ENCODE measurements around the gene TBCD.
A peak's percentile ranks its signal among the peaks of the same experiment; 100 is the strongest.
"Not testable (repeated sequence)": the region's sequence is repeated elsewhere in the genome, so short reads cannot be mapped to it uniquely, and the experiment has no call there.

The TBCD gene

GRCh38 chr17:82729479-82730260 is 22.2 kb upstream of the TBCD start:
- DNase-seq: no peak

- no peak for DNase-seq
These were observed 19.6 kb upstream of the TBCD start for GRCh38 chr17:82732118-82732743.

DNA sequence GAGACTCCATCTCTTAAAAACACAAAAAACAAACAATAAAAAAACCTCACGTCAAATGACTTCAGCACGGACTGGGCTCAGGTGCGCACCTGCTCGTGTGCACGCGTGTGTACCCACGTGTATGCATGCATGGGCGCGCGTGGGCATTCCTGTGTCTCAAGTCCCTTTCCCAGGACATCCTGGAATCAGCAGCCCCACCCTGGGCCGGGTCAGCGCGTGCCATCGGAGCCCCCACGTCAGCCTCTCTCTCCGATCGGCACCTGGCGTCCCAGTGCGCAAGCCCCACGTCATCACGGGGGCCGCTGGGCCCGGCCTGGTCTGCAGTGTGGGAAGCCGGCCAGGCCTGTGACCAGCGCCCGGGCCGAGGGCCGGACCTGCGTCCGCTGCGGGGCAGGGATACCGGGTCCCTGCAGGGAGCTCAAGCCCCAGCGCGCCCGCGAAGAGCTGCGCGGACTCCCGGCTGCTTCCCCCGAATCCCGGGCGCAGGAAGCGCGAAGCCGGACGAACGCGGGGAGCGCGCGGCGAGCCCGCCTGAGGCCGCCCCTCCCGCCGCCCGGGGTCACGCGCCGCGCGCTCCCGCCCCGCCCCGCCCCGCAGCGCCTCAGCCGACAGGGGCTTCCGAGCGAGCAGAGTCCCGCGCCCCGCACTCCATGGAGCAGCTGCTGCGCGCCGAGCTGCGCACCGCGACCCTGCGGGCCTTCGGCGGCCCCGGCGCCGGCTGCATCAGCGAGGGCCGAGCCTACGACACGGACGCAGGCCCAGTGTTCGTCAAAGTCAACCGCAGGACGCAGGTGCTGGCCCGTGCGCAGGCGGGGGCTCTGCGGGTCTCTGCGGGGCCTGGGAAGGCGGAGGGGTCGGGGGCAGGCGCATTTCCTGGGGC is 16.6 kb upstream of the TBCD start, which contains the start of gene FN3K:
TSS of gene FN3K (plus strand) at position 629 of the 880 bp plus-strand sequence. CDS start at position 651, 22 bp downstream.
- DNase-seq: peak; percentile 81

DNA sequence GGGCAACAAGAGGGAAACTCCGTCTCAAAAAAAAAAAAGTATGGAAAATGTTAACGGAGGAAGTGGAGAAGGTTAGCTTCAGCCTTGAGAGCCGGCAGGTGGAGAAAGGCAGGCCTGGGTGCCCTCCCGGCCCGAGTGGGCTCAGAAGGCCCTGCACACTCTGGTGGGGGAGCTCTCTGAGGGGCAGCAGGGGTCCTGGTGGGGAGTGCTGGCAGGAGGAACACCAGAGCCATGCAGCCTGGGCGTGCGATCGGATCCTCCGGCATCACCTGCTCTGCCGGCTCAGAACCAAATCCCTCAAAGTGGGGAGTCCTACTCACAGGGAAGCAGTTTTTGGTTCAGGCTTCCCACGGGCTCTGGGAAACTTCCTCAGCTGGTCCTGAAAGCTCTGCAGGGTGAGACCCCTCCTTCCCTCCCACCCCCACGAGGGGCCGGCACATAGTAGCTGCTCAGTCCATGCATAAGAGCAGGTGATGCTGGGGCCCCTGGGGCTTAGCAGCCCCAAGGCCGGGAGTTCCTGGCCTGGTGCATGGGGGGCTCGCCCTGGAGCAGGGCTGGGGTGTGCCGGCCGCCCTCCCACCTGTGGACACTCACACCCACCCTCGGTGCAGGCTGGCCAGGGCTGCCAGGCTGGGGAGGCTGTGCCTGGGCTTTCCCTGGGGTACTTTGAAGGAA is 15.2 kb upstream of the TBCD start:
- DNase-seq: no peak

- DNase-seq: no peak
These were observed 13.6 kb upstream of the TBCD start for GRCh38 chr17:82737967-82738877.

GRCh38 chr17:82740906-82741759 is 10.7 kb upstream of the TBCD start:
- no peak for DNase-seq

DNA sequence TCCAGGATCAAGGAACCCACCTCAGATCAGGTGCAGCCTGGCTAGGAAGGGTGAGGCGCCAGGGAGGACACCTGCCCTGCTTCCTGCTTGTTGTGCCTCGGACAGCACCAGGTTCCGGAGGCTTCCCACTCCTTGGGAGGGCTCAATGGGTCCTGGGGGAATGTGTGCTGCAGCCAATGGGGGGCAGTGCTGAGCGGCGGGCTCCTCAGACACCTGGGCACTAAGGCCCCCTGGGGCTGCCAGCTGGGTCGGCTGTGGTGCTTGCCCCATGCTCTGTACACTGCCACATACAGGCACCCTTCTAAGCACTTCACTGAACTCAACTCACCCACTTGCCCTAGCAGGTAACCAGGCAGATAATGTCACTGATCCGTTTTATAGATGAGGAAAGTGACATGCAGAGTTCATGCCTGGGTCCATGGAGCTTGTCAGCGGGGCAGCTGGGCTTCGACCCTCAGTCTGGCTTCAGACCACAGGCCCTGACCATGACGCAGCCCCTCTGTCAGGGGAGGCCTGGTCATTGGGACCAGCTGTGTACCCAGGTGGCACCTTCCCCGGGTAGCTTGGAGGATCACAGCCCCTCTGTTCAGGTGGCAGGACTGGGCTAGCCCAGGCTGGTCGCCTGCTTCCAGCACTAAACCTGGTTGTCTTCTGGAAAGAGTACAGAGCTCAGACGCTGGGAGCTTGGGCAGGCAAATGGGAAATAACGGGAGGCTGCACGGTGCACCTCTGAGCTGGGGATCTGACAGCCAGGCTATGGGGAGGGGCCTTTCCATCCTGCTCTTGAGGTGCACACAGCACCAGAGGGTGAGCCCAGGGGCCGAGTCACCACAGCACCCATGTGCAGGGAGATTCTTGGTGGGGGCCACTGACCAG is 8.3 kb upstream of the TBCD start:
- DNase-seq: no peak

GRCh38 chr17:82744736-82745135 is 7.1 kb upstream of the TBCD start:
- DNase-seq: not testable (repeated sequence)

DNA sequence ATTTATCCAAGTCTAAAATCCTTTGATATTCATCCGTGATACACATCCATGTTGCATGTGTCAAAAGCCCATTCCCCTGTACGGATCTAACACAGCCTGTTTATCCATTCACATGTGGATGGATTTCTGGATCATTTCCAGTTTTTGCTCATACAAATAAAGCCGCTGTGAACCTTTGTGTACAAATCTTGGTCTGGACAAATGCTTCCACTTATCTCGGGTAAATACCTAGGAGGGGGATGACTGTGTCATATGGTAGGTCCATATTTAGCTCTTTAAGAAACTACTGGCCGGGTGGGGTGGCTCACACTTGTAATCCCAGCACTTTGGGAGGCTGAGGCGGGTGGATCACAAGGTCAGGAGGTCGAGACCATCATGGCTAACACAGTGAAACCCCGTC is 6.3 kb upstream of the TBCD start:
- peak; percentile 61 for DNase-seq

DNA sequence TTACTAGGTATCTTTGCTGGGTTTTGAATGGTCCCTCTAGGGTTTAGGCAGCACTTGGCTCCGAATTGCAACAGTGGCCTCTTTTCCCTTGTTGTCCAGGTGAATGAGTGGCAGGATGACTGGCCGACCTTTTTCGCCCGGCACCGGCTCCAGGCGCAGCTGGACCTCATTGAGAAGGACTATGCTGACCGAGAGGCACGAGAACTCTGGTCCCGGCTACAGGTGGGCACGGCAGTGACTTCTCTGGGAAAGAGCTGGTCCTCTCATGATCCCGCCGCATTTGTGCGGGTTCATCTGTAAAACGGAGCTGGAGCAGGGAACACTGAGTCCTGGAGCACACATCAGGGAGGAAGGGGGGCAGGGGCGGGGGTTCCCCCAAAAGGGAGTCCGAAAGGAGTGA is 3.1 kb upstream of the TBCD start:
- no peak for DNase-seq

DNA sequence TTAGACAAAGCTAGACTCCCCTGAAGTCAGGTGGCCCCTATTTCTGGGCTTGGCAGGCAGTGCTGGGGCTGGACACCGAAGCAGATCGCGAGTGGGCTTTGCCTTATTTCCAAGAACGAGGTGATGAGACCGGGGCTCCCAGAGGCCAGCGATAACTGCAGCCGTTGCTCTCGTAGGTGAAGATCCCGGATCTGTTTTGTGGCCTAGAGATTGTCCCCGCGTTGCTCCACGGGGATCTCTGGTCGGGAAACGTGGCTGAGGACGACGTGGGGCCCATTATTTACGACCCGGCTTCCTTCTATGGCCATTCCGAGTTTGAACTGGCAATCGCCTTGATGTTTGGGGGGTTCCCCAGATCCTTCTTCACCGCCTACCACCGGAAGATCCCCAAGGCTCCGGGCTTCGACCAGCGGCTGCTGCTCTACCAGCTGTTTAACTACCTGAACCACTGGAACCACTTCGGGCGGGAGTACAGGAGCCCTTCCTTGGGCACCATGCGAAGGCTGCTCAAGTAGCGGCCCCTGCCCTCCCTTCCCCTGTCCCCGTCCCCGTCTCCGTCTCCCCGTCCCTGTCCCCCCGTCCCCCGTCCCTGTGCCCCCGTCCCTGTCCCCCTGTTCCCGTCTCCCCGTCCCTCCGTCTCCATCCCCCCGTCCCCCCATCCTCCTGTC is 1.5 kb upstream of the TBCD start:
- no peak for DNase-seq

- DNase-seq: no peak
These were observed 694 bp upstream of the TBCD start for GRCh38 chr17:82751171-82751570.

- DNase-seq: peak; percentile 49
These were observed 721 bp downstream of the TBCD start for GRCh38 chr17:82752371-82753200.

GRCh38 chr17:82753201-82753464 is 1.3 kb downstream of the TBCD start:
- no peak for DNase-seq

GRCh38 chr17:82754297-82755208 is 2.7 kb downstream of the TBCD start:
- no peak for DNase-seq

DNA sequence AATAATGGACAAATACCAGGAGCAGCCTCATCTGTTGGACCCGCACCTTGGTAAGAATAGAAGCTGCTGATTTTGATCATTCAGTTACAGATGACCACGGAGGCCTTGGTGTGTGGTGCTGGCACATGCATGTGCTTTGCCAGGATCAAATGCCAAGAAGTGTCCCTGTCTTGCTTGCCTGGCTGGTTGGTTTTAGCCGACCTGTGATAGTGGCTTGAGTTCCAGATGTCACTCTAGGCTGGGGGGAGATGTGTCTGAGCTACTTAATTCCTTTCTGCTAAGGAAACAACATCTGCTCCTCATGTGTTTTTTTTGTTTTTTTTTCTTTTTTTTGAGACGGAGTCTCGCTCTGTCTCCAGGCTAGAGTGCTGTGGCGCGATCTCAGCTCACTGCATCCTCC is 4.3 kb downstream of the TBCD start:
- DNase-seq: no peak

DNA sequence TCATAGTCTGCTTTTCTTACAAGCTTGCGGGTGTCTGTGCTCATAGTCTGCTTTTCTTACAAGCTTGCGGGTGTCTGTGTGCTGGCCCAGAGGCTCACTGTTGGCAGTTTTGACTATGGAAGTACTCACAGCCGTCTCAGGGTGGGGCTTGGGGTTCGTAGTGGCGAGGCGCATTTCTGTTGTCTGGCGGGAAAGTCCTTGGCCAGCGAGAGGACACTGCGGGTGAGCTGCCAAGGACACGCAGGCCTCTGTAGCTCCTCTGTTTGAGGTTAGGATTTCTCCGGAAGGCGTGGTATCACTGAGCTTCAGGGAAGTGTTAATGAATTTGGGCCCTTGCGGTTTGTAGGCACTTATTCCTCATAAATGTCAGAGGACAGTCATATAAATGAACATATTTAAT is 13.5 kb downstream of the TBCD start:
- DNase-seq: no peak
